K562 treated with DMSO at 1 percent for 12 hours (cell line): Measurements from ENCODE around the gene NLRP12. TPM values are rescaled to one million over a fixed set of nuclear protein-coding genes. Genes with fewer than 3 reads are reported as not detected.

ENCODE experiments used
- total RNA-seq: library from RNA; unstranded; fragments of 300-600 nt; gene quantifications from 2 replicates; pipeline ENCODE4 v1.2.3, GENCODE V29; 2022; ENCODE audit not compliant: insufficient read depth

Gene NLRP12, protein sequence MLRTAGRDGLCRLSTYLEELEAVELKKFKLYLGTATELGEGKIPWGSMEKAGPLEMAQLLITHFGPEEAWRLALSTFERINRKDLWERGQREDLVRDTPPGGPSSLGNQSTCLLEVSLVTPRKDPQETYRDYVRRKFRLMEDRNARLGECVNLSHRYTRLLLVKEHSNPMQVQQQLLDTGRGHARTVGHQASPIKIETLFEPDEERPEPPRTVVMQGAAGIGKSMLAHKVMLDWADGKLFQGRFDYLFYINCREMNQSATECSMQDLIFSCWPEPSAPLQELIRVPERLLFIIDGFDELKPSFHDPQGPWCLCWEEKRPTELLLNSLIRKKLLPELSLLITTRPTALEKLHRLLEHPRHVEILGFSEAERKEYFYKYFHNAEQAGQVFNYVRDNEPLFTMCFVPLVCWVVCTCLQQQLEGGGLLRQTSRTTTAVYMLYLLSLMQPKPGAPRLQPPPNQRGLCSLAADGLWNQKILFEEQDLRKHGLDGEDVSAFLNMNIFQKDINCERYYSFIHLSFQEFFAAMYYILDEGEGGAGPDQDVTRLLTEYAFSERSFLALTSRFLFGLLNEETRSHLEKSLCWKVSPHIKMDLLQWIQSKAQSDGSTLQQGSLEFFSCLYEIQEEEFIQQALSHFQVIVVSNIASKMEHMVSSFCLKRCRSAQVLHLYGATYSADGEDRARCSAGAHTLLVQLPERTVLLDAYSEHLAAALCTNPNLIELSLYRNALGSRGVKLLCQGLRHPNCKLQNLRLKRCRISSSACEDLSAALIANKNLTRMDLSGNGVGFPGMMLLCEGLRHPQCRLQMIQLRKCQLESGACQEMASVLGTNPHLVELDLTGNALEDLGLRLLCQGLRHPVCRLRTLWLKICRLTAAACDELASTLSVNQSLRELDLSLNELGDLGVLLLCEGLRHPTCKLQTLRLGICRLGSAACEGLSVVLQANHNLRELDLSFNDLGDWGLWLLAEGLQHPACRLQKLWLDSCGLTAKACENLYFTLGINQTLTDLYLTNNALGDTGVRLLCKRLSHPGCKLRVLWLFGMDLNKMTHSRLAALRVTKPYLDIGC
- 0.23 TPM in 1 of 2 replicates, not detected in the other for total RNA-seq

DNA sequence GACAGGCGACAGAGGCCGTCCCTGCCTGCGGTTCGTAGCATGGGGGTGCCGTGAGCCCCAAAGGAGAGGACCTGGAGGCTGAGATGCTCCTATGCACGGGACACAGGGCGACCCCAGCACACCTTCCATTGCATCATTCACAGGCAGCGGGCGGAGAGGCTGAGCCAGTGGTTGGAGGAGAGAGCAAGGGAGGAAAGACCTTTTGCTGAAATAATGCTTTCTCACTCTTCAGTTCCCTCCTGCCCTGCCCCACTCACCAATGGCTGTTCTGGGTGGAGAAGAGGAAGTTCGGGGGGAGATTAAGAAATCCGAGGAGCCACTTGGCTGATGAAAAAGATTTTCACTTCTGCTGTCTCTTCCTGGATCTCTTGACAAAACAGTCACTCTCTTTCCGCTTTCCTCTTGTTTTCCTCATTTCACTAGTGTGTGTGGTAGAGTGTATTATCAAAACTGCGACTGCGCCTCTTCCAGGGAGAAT, at the start of gene NLRP12:
Gene NLRP12 (minus strand): TSS at position 181 of the 478 bp plus-strand sequence. CDS start 140 bp downstream, at position 41.

DNA sequence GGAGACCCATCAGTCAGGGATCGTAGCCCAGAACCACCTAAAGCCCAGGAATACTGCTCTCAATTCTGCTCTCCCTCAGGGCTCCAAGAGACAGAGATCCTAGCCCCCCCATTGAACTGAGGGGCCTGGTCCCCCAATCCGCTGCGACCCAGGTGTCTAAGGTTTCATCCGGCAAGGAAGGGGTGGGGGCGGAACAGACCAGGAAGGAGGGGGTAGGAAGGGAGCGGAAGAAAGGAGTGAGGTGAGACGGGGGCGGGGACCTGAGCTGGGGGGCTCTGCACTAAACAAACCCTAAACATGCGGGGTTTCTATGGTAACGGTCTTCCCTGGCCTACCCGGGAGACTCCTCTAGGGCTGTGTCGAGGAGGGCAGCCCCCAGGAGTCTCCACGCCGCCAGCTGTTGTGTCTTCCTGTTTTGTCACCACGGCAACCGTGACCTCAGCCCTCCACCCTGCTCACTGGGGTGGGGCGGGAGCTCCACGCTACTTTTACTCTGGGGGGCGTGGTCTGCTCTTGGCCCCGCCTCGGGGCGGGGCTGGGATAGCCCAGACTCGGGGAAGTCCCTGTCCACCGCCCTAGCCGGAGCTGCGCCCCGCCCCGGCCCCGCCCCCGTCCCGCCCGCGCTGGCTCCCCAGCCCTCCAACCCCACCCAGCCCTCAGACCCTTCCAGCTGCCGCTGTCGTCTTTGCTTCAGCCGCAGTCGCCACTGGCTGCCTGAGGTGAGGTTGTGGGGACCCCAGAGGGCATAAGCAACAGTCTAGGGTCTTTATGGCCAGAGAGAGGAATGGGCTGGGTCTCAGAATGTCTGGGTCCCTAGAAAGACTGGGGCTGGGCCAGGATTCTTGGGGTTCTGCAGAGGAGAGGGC, 43.3 kb upstream of the NLRP12 start, which contains the start of gene MYADM:
Gene MYADM (plus strand): TSS at position 659 of the 866 bp plus-strand sequence. CDS start 5,647 bp downstream, outside the sequence.

Other genes starting within 250 kb of the NLRP12 start
- gene DPRX, start 192.3 kb downstream of the NLRP12 start, total RNA-seq, result not detected in 2 replicates
- gene MYADM, start 43.6 kb upstream of the NLRP12 start, total RNA-seq, result 16.5 and 32.0 TPM in 2 replicates
- gene PRKCG, start 57.9 kb upstream of the NLRP12 start, total RNA-seq, result not detected in 2 replicates
- gene CACNG7, start 85.0 kb upstream of the NLRP12 start, total RNA-seq, result not detected in 2 replicates
- gene CACNG8, start 138.6 kb upstream of the NLRP12 start, total RNA-seq, result not detected in 2 replicates
- not detected in 2 replicates for gene CACNG6, start 167.3 kb upstream of the NLRP12 start, total RNA-seq
- not detected in 2 replicates for gene VSTM1, start 239.6 kb upstream of the NLRP12 start, total RNA-seq